Pulmonary artery endothelial cell (primary cell): ENCODE measurements around the gene CAPRIN1. TPM values are rescaled to one million over a fixed set of nuclear protein-coding genes. Genes with fewer than 3 reads are reported as not detected.
"Not testable (repeated sequence)": the region's sequence is repeated elsewhere in the genome, so short reads cannot be mapped to it uniquely, and the experiment has no call there.

ENCODE experiments used
- DNase-seq: peaks from one replicate; pipeline ENCODE4 v3.0.0-alpha.2; 2011; ENCODE audit warnings: low read depth, low spot score
- total RNA-seq: library from RNA; depleted of rRNA; stranded (reverse); fragments of >200 nt; gene quantifications from 2 replicates; pipeline ENCODE4 v1.2.3, GENCODE V29; 2014

CAPRIN1 gene
- total RNA-seq, 1 donor from 2014 or later, result 216 TPM

DNA sequence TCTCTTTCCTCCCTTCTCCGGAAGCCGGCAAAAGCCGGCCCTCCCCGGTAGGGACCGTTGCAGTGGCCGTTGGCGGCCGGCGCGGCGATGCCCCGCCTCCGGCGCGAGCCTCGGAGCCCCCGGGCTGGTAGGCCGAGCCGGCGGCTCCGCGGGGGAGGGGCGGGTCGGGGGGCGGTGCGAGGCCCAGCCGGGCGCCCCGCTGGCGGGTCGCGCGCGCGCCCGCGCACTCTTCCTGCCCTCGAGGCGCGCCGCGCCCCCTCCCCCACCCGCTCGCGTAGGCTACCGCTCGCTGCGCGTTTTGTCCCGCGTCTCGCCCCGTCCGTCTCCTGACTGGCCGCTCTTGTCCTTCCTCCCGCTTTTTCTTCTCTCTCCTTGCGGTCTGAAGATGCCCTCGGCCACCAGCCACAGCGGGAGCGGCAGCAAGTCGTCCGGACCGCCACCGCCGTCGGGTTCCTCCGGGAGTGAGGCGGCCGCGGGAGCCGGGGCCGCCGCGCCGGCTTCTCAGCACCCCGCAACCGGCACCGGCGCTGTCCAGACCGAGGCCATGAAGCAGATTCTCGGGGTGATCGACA, 591 bp downstream of the CAPRIN1 start:
- DNase-seq, result peak; percentile 52

DNA sequence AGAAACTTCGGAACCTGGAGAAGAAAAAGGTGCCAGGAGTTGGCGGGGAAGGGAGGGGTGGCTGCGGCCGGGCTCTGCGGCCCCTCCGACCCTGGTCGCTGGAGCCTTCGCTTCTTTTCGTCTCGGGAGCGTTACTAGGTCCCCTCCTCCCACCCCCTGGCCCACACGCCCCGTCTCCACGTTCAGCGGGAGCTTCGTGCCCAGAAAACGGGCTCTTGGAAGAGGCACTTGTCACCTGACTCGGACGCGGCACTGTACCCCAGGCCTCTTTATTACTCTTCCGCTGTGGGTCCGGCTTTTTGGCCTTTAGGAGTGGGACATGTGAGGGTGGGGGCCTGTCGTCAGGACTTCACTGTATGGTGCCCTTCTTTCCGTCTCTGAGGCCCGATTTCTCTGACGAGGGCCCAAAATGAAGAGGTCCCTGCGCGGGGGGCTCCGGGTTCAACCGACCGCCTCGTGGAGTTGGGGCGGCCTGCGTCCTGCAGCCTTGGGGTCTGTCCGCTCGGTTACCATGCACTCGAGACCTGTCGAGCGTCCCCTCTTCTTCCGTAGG, 1.2 kb downstream of the CAPRIN1 start:
- no peak for DNase-seq

- peak; percentile 40 for DNase-seq
Measured at GRCh38 chr11:34053161-34053686, 1.7 kb downstream of the CAPRIN1 start.

DNA sequence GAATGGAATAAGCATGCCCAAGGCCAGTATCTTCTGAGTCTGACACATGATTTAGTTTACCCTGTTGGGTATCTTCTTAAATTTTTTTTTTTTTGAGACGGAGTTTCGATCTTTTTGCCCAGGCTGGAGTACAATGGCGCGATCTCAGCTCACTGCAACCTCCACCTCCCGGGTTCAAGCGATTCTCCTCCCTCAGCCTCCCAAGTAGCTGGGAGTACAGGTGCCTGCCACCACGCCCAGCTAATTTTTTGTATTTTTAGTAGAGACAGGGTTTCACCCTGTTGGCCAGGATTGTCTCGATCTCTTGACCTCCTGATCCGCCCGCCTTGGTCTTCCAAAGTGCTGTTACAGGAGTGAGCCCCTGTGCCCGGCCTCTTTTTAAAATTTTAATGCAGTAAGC, 2.8 kb downstream of the CAPRIN1 start:
- not testable (repeated sequence) for DNase-seq

DNA sequence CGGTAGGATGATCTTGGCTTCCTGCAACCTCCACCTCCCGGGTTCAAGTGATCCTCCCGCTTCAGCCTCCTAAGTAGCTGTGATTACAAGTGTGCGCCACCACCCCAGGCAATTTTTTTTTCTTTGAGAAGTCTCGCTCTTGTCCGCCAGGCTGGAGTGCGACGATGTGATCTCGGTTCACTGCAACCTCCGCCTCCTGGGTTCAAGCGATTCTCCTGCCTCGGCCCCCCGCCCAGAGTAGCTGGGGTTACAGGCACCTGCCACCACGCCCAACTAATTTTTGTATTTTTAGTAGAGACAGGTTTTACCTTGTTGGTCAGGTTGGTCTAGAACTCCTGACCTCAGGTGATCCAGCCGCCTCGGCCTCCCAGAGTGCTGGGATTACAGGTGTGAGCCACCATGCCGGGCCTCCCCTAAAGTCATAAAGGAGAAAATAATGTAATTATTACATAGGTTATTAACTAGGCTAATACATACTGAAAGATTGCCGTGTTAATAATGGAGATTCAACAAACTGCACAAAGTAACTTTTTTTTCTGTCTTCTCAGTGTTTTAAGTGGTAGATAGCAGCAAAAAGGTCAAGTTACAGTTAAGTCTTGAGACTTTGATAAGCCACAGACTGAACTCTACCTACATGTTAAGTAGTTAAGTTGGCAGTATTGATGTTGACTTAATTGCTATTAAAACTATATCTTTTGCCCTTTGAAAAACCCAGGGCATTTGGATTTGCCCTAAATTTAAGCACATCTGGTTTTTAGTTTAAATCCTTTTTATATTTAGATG, 3.9 kb downstream of the CAPRIN1 start:
- DNase-seq, result no peak

- no peak for DNase-seq
Measured at GRCh38 chr11:34056672-34057071, 5.1 kb downstream of the CAPRIN1 start.

DNA sequence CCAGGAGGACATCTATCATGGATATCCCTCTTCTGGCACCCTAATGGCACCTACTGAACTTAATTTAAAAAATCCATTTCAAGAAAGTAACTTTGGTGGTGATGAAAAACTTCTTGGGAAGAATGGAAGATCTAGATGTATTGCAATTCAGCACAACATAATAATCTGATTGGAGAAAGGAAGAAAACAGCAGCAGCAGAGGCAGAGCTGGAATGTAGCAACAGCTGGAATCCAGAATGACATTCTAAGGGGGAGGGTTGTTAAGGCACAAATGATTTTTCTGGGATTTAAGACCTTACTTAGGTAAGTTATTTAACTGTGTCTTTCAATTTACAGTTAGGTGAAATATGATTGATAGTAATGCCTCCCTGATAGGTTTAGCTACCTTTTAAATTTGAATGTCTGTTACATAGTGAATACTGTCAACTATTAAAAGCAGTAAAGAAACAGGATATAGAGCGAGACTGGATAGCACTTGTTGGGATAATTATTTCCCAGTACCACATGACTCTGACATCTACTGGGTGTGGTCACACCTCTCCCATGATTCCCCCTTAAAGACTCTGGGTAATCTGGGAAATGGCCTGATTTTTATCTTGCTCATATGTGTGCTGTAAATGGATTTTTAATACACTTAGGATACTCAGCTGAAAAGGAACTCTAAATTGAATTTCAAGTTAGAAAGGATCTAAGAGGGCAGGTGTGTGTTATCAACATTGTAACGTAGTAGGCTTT, 11.7 kb downstream of the CAPRIN1 start:
- DNase-seq, result no peak

GRCh38 chr11:34064291-34064690, 12.8 kb downstream of the CAPRIN1 start:
- DNase-seq, result no peak

- no peak for DNase-seq
Measured at GRCh38 chr11:34065505-34066203, 14.1 kb downstream of the CAPRIN1 start.

DNA sequence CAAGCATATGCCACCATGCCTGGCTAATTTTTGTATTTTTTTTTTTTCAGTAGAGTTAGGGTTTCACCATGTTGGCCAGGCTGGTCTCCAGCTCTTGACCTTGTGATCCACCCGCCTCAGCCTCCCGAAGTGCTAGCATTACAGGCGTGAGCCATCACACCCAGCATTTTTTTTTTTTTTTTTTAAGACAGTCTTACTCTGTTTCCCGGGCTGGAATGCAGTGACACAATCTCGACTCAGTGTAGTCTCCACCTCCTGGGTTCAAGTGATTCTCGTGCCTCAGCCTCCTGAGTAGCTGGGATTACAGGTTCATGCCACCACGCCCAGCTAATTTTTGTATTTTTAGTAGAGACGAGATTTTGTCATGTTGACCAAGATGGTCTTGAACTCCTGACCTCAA, 15.2 kb downstream of the CAPRIN1 start:
- DNase-seq, result not testable (repeated sequence)

GRCh38 chr11:34067383-34068065, 16.0 kb downstream of the CAPRIN1 start:
- DNase-seq, result no peak

DNA sequence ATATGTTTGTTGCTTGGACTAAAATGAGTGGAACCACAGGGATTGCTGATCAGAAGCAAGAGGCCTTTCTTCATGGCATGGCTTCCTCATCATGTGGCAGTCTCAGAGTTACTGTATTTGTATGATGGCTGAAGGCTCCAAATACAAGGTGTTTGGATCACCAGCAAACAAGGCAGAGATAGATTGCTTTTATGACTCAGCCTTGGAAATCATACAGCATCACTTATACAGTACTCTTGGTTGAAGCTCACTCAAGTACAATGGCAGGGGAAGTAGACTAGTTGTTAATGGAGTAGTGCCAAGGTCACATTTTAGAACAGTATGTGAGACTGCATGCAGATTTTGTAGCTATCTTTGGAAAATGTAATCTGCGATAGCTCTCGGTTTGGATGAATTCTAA, 16.6 kb downstream of the CAPRIN1 start:
- peak; percentile 81 for DNase-seq

DNA sequence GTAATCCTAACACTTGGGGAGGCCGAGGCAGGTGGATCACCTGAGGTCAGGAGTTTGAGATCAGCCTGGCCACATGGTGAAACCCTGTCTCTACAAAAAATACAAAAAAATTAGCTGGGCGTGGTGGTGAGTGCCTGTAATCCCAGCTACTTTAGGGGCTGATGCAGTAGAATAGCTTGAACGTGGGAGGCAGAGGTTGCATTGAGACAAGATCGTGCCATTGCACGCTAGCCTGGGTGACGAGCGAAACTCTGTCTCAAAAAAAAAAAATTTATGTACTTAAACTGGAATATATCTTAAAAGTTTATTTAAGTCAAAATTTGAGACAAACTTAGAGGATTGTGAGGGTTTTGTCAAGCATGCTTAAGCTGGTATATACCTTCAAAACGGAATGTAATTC, 19.8 kb downstream of the CAPRIN1 start:
- DNase-seq, result not testable (repeated sequence)

GRCh38 chr11:34072041-34072440, 20.5 kb downstream of the CAPRIN1 start:
- DNase-seq, result no peak

GRCh38 chr11:34072832-34073231, 21.3 kb downstream of the CAPRIN1 start:
- no peak for DNase-seq

GRCh38 chr11:34074391-34074790, 22.9 kb downstream of the CAPRIN1 start:
- DNase-seq, result no peak

DNA sequence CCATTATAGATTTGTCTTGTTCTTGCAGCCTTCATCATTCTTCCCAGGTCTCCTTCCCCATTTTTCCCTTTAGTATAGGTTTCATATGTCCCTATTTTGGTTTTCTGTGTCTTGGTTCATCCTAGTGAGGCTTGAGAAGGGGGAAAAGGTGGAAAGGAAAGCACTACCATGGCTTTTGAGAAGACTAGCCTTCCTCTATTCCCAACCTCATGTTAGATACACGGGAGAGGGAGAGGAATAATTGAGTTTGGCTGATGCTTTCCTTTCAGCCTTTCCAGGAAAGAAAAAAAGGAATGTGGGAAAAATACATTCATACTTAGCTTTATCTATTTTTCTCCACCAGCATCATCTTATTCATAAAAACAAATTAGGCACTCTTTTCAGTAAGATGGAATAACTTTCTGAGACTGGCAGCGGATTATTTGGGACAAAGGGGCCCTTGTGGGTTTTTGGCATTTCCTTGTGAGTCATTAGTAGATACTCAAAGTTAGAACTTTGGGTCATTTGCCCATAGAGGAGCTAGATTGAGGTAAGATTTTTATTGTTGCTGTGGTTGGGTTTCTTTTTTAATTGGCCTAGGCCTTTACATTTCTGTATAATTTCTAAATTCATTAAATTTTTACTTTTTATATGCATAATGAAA, 23.8 kb downstream of the CAPRIN1 start:
- no peak for DNase-seq

DNA sequence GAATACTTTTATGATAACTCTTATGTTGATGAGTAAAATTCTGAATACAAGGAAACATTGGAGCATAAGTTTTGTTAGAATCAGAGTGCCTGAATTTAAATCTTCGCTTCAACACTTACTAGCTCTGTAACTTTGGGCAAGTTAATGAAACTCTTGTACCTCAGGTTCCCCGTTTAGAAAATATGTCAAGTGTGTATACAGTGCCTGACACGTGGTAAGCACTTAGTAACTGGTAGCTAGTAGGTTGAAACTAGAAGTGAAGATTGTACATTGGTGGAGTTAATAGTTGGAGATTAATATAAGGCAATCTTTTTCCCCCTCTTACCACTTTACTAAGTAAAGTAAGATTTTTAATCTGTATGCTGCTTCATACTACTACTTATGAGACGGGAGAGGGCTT, 29.1 kb downstream of the CAPRIN1 start:
- no peak for DNase-seq

- no peak for DNase-seq
Measured at GRCh38 chr11:34084637-34085036, 33.1 kb downstream of the CAPRIN1 start.
